HL-60 (cell line): Measurements from ENCODE around the gene TENM4.

Source experiments
- DNase-seq, 2 experiments: peaks; one replicate each; pipeline ENCODE4 v3.0.0-alpha.2; 2010 to 2020; ENCODE audit warnings: low read depth in 1 of 2, low spot score in 1 of 2
- H3K27ac ChIP-seq: fragments of 250-450 bp; sonication (Bioruptor Pico); replicated peaks from 2 replicates; pipeline ENCODE4 v1.5.1; 2020; ENCODE audit warnings: mild to moderate bottlenecking, moderate library complexity
- H3K27me3 ChIP-seq: fragments of 250-450 bp; sonication (Bioruptor Pico); 2 replicates; pipeline ENCODE4 v1.5.1; 2021; ENCODE audit warnings: mild to moderate bottlenecking, moderate library complexity; ENCODE audit not compliant: insufficient read depth, poor library complexity, severe bottlenecking
- H3K4me3 ChIP-seq: replicated peaks from 2 replicates; pipeline ENCODE4 v1.5.1; 2011; ENCODE audit warnings: mild to moderate bottlenecking, control low read depth, low read length; ENCODE audit not compliant: insufficient read depth
- GABPA ChIP-seq: IDR thresholded peaks from 2 replicates; pipeline ENCODE4 v1.6.1; 2012; ENCODE audit warnings: low read depth
- POLR2AphosphoS5 ChIP-seq: IDR thresholded peaks from 2 replicates; pipeline ENCODE4 v1.6.1; 2012; ENCODE audit warnings: low read depth
- REST ChIP-seq: IDR thresholded peaks from 2 replicates; pipeline ENCODE4 v1.6.1; 2012; ENCODE audit warnings: low read depth; ENCODE audit not compliant: insufficient replicate concordance
- SPI1 ChIP-seq: IDR thresholded peaks from 2 replicates; pipeline ENCODE4 v1.6.1; 2012; ENCODE audit warnings: low read depth, mild to moderate bottlenecking, borderline replicate concordance
- TF ChIP-seq, protein P1 (sequence below): IDR thresholded peaks from one replicate; pipeline ENCODE4 v1.5.1; 2011; ENCODE audit warnings: low read length, control low read depth, inconsistent platforms; ENCODE audit not compliant: insufficient read depth

The TENM4 gene

GRCh38 chr11:79332017-79332416 is 108.8 kb downstream of the TENM4 start:
- no peak overlapping the region for H3K4me3 ChIP-seq
- no peaks in the 10 kb centered on the region for H3K27me3 ChIP-seq
- TF ChIP-seq SPI1 = no peak
- H3K27ac ChIP-seq = no peak overlapping the region
- DNase-seq = no peak

GRCh38 chr11:79331203-79331901 is 109.5 kb downstream of the TENM4 start:
- Histone ChIP-seq H3K27me3 (no peaks in the 10 kb centered on the region), H3K27ac (no peak overlapping the region), H3K4me3 (no peak overlapping the region)
- TF ChIP-seq GABPA (no peak), REST (no peak), POLR2AphosphoS5 (no peak), SPI1 (no peak)
- TF ChIP-seq, protein P1, sequence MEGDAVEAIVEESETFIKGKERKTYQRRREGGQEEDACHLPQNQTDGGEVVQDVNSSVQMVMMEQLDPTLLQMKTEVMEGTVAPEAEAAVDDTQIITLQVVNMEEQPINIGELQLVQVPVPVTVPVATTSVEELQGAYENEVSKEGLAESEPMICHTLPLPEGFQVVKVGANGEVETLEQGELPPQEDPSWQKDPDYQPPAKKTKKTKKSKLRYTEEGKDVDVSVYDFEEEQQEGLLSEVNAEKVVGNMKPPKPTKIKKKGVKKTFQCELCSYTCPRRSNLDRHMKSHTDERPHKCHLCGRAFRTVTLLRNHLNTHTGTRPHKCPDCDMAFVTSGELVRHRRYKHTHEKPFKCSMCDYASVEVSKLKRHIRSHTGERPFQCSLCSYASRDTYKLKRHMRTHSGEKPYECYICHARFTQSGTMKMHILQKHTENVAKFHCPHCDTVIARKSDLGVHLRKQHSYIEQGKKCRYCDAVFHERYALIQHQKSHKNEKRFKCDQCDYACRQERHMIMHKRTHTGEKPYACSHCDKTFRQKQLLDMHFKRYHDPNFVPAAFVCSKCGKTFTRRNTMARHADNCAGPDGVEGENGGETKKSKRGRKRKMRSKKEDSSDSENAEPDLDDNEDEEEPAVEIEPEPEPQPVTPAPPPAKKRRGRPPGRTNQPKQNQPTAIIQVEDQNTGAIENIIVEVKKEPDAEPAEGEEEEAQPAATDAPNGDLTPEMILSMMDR = no peak
- no peak for DNase-seq

- no peak for DNase-seq
- H3K27ac ChIP-seq = no peak overlapping the region
- TF ChIP-seq GABPA (no peak), REST (no peak), SPI1 (no peak), POLR2AphosphoS5 (no peak)
- TF ChIP-seq, protein P1 = no peak
- H3K27me3 ChIP-seq = no peaks in the 10 kb centered on the region
- no peak overlapping the region for H3K4me3 ChIP-seq
Measured at GRCh38 chr11:79330651-79331050, 110.2 kb downstream of the TENM4 start.

- Histone ChIP-seq H3K4me3 (no peak overlapping the region), H3K27me3 (no peaks in the 10 kb centered on the region), H3K27ac (no peak overlapping the region)
- TF ChIP-seq SPI1 (no peak), POLR2AphosphoS5 (no peak), GABPA (no peak), REST (no peak)
- TF ChIP-seq, protein P1 = no peak
- no peak for DNase-seq
Measured at GRCh38 chr11:79329561-79329960, 111.3 kb downstream of the TENM4 start.
